ENCODE data around the gene MAD1L1.
A peak's percentile ranks its signal among the peaks of the same experiment; 100 is the strongest.

MAD1L1 gene

GRCh38 chr7:2258661-2259365 lies 26.1 kb upstream of the MAD1L1 start:
- no peak for DNase-seq (ENCODE audit: low spot score)

- DNase-seq (ENCODE audit: low spot score), result no peak
Measured at GRCh38 chr7:2257651-2258050, 24.9 kb upstream of the MAD1L1 start.

- DNase-seq (ENCODE audit: low spot score), result no peak
Measured at GRCh38 chr7:2257046-2257551, 24.4 kb upstream of the MAD1L1 start.

- DNase-seq (ENCODE audit: low spot score), result no peak
Measured at GRCh38 chr7:2256306-2257045, 23.7 kb upstream of the MAD1L1 start.

GRCh38 chr7:2255145-2256139 lies 22.7 kb upstream of the MAD1L1 start:
- DNase-seq (ENCODE audit: low spot score), result no peak

- no peak for DNase-seq (ENCODE audit: low spot score)
Measured at GRCh38 chr7:2254429-2255144, 21.8 kb upstream of the MAD1L1 start.

GRCh38 chr7:2253525-2254244 lies 20.9 kb upstream of the MAD1L1 start:
- DNase-seq (ENCODE audit: low spot score), result no peak

- DNase-seq (ENCODE audit: low spot score), result no peak
Measured at GRCh38 chr7:2253021-2253420, 20.3 kb upstream of the MAD1L1 start.

GRCh38 chr7:2251841-2252771 lies 19.4 kb upstream of the MAD1L1 start:
- DNase-seq (ENCODE audit: low spot score), result no peak

GRCh38 chr7:2251381-2251780 lies 18.6 kb upstream of the MAD1L1 start:
- no peak for DNase-seq (ENCODE audit: low spot score)

- no peak for DNase-seq (ENCODE audit: low spot score)
Measured at GRCh38 chr7:2249744-2250323, 17.1 kb upstream of the MAD1L1 start.

- no peak for DNase-seq (ENCODE audit: low spot score)
Measured at GRCh38 chr7:2248984-2249694, 16.4 kb upstream of the MAD1L1 start.

GRCh38 chr7:2247141-2247995 lies 14.6 kb upstream of the MAD1L1 start:
- DNase-seq (ENCODE audit: low spot score), result peak; percentile 34

- DNase-seq (ENCODE audit: low spot score), result no peak
Measured at GRCh38 chr7:2245883-2246675, 13.3 kb upstream of the MAD1L1 start.

GRCh38 chr7:2244404-2244995 lies 11.8 kb upstream of the MAD1L1 start:
- no peak for DNase-seq (ENCODE audit: low spot score)

- DNase-seq (ENCODE audit: low spot score), result no peak
Measured at GRCh38 chr7:2243458-2243857, 10.7 kb upstream of the MAD1L1 start.

Data from hematopoietic multipotent progenitor cell treated with erythropoietin and hydrocortisone succinate and interleukin-3 and kit ligand, for 15 days (in vitro differentiated cells).